ENCODE data around the gene HDAC11. TPM values are rescaled to one million over a fixed set of nuclear protein-coding genes. Genes with fewer than 3 reads are reported as not detected.
"Not testable (repeated sequence)": the region's sequence is repeated elsewhere in the genome, so short reads cannot be mapped to it uniquely, and the experiment has no call there.

Gene HDAC11
- total RNA-seq, 1 donor from 2014 or later: 37.5 TPM

GRCh38 chr3:13485630-13486562 lies 5.8 kb downstream of the HDAC11 start:
- DNase-seq (ENCODE audit: missing footprints); intact Hi-C loops (cut with DNase I); ATAC-seq: not testable (repeated sequence)

DNA sequence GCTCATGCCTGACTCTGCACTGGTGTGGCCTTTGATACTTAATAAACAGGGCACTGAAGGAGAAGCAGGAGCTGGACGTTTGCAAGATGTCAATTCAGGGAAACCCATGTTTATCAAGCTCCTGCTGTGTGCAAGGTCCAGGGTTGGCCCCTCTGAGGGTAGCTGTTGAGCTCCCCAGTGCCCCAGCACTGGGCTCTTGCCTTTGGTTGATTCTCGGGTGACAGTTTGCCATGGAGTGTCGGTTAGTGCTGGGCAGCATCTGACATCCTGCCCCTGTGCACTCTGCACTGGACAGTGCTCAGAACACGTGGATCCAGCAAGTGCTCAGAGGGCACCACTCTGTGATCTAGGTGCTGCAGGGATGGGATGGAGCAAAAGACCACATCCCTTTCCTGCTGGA lies 7.3 kb downstream of the HDAC11 start:
- intact Hi-C loops (cut with DNase I): no loop called here
- DNase-seq (ENCODE audit: missing footprints) (no peak), ATAC-seq (no peak)

GRCh38 chr3:13491206-13491974 lies 11.3 kb downstream of the HDAC11 start:
- intact Hi-C loops (cut with DNase I): no loop called here
- ATAC-seq (no peak), DNase-seq (ENCODE audit: missing footprints) (no peak)

DNA sequence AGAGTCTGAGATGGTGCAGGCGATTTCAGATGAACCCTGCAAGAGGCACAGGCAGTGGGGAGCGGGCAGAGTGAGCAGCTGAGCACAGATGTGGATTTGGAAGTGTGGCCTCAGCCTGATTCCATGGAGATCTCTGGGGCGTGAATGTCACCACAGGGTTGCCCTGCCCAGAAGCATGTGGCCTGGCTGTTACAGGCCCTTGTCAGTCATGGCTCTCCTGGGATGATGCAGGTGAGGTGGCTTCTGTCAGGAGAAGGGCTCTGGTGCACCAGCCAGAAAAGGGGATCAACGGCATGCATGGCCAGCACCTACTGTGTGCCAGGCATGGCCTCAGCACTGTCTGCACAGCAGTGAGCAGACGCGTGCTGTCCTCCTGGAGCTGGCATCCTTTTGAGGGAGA lies 11.9 kb downstream of the HDAC11 start:
- no peak for DNase-seq (ENCODE audit: missing footprints)
- intact Hi-C loops (cut with DNase I): no loop called here
- no peak for ATAC-seq

- no peak for DNase-seq (ENCODE audit: missing footprints)
- intact Hi-C loops (cut with DNase I): no loop called here
- ATAC-seq: no peak
Measured at GRCh38 chr3:13492976-13493866, 13.1 kb downstream of the HDAC11 start.

DNA sequence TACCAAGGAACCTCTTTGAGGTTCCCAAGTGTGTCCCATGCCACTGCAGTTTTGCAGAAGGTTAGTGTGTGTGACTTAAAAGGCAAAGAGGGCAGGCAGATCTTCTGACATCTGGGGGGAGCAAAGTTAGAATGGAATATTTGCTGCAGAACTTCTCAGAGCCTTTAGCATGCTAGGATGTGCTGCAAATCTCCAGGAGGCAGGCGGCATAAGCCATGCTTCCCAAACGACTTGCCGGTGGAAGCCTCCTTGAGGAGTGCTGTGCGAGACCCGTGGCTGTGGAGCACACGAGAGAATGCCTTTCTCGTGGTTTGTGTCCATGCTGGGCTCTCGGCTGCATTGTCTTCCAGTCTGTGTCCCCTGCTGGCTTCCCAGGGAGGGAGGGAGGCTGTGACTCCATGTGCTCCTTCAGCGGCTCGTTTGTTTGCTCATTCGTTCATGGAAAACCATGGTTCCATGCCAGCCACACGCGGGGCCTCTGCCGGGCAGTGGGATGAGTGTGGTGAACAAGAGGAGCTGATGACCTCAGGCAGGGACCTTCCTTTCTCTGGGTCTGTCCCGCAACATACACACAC lies 13.8 kb downstream of the HDAC11 start:
- intact Hi-C loops (cut with DNase I): no loop called here
- ATAC-seq (no peak), DNase-seq (ENCODE audit: missing footprints) (no peak)

DNA sequence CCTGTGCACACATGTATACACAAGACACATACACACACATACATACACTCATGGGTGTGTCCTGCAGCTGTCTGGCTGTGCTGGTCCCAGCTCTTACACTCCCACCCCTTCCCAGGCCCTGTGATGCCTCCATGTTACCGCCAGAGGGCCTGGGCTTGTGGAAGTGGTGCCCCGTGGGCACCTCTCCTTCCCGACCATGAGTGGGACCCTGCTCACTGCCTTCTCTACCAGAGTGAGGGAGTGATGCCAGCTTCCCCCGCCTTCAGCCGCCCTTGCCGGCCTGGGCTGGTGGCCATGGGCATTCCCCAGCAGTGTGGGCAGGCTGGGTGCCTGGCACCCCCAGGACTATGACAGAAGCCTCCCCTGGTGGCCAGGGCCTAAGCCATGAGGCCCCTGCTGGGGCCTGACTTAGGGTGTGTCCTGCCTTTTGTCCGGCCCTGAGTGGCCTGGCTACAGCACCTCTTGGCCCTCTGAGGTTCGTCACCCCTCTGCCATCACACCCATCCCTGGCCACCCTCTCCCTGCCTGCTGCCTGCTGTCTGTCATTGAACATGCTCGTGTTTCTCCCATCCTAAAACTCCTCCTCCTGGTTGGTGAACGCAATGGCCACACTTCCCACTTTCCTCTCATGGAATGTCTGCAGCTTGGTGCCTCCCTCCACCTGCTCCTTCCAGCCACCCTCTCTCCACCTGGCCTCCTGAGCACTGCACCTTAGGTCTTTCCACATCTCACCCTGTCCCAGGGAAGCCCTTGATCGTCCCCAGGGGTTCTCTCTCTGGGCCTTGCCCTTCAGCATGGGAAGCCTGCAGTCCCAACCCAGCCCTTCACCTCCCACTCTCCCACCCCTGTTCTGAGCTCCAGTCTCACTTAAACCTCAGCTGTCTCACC lies 14.6 kb downstream of the HDAC11 start:
- ATAC-seq: peak; percentile 30
- intact Hi-C loops (cut with DNase I): no loop called here
- DNase-seq (ENCODE audit: missing footprints): no peak

- intact Hi-C loops (cut with DNase I): no loop called here
- ATAC-seq (no peak), DNase-seq (ENCODE audit: missing footprints) (no peak)
Measured at GRCh38 chr3:13495351-13495813, 15.3 kb downstream of the HDAC11 start.

DNA sequence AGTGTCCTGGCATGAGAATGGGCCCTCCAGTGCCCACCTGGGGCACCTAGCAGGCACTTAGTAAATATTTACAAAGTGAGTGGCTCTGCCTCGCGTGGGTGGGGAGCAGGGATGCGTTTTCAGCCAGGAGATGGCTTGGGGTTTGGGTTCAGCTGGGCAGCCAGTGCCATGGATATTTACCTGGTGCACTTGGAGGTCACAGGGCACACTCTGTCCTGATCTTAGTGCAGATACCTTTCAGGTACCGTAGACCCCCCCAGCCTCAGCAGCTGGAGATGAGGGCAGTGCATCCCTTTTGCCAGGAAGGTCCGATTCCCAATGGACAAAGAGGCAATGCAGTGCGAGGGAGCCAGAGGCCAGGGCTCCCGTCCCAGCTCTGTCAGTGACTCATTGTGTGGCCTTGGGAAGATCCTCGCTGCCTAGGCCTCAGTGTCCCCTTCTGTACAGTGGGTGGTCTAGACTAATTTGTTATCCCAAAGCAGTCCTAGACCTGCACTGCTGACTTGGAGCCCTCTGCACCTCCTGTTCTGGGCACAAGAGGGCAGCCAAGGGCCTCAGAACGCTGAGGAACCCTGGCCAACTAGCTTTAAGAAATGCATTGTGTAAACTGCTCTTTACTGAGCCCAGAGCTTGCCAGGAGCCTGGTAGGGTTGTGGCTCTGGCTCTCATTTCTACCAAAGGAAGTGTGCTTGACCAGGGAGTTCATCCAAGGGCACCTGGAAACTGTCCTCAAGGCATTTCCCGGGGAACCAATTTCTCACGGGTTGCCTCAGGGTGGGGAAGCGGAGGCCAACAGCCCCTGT lies 16.0 kb downstream of the HDAC11 start:
- DNase-seq (ENCODE audit: missing footprints) (peak; percentile 86), ATAC-seq (peak; percentile 92)
- intact Hi-C loops (cut with DNase I): loop anchor here (1.0 kb wide), 1 partner anchor 152 kb away; no protein-coding TSS in a partner anchor

DNA sequence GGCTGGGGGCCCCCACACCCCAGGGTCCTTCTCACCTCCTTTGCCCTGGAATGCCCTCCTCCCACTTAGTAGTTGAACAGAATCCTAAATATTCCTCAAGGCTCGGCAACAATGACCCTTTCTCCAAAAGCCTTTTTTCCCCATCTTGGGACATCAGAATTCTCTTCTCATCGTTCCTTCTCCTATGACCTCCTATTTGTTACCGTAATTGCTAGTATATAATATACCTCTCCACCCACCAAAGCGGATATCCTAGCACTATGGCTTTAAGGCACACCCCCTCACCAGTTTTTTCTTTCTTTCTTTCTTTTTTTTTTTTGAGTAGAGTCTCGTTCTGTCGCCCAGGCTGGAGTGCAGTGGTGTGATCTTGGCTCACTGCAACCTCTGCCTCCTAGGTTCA lies 16.8 kb downstream of the HDAC11 start:
- ATAC-seq (no peak), DNase-seq (ENCODE audit: missing footprints) (no peak)
- intact Hi-C loops (cut with DNase I): loop anchor here (1.0 kb wide), 1 partner anchor 151 kb away; no protein-coding TSS in a partner anchor

GRCh38 chr3:13497386-13497785 lies 17.3 kb downstream of the HDAC11 start:
- intact Hi-C loops (cut with DNase I): no loop called here
- DNase-seq (ENCODE audit: missing footprints): no peak
- no peak for ATAC-seq

DNA sequence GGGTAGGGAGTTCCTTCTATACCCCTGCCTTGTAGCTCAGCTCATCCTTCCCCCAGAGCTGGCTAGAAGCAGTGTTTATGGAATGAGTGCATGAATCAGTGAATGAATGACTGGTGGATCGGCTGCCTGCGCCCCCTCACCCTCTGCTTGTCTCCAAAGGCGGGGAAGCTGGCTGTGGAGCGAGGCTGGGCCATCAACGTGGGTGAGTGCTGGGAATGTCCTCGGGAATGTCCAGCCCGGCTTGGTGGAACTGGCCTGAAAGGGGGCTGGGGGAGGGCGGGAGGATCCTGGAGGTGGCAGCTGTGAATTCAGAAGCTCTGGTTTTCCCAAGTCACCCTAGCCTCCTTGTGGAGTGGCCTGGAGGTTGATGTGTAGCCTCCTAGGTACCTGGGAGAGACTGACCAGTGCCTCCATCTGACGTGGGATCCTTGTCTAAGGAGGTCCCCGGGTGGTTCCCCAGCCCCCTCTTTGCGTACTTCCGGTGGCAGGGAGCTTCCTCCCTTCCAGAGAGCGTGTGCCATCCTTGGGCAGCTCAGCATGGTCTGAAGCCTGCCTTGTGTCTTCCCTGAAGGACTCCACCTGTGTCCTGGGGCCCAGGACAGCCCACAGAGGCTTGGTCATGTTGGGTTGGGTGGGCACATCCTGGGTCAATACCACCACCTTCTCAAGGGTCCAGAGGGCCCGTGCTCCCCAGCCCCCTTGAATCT lies 18.4 kb downstream of the HDAC11 start:
- ATAC-seq (no peak), DNase-seq (ENCODE audit: missing footprints) (peak; percentile 23)
- intact Hi-C loops (cut with DNase I): no loop called here

GRCh38 chr3:13499246-13499645 lies 19.1 kb downstream of the HDAC11 start:
- ATAC-seq; intact Hi-C loops (cut with DNase I): not testable (repeated sequence)
- peak; percentile 51 for DNase-seq (ENCODE audit: missing footprints)

DNA sequence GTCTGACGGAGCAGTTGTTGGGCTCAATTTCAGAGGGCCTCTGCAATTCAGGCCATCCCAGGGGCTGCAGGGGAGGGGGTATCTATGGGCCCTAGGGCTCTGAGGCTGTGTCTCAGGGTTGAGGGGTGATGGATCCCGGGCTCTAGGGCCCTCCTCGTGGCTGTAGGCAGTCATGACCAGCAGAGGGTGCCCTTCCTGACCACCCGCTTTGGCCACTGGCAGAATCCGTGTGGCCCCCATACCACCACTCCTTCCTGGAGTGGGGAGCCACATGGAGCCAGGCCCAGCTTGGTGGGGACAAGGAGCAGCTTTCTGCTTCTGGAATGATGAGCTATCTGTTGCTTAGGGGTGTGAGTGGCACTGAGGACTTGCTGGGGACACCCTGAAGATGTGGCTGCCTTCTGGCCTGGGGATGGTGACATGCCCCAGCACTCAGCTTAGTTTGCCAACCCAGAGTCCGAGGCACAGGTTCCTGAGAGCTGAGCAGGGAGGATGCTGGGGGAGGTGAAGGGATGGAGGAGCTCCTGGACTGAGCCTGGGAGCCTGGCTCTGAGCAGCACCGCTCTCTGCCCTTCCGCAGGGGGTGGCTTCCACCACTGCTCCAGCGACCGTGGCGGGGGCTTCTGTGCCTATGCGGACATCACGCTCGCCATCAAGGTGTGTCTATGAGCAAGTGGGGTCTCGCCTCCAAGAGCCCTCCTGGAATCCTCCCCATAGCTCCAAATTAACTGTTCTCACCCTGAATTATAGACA lies 20.2 kb downstream of the HDAC11 start:
- ATAC-seq (no peak), DNase-seq (ENCODE audit: missing footprints) (peak; percentile 37)
- intact Hi-C loops (cut with DNase I): loop anchor here (5.0 kb wide), 1 partner anchor 47 kb away; the partner anchor contains the start of gene FBLN2

GRCh38 chr3:13501056-13501455 lies 20.9 kb downstream of the HDAC11 start:
- no peak for DNase-seq (ENCODE audit: missing footprints)
- ATAC-seq: no peak
- intact Hi-C loops (cut with DNase I): loop anchor here (5.0 kb wide), 1 partner anchor 46 kb away; the partner anchor contains the start of gene FBLN2
